GM23248 (cell line): Measurements from ENCODE around the gene CACNB4.

Experiments
- EZH2 ChIP-seq: fragments of 200-600 bp; sonication (generic); IDR thresholded peaks from 2 replicates; pipeline ENCODE4 v1.6.1; 2018; ENCODE audit warnings: antibody characterized with exemption, mild to moderate bottlenecking; ENCODE audit not compliant: insufficient read depth, poor library complexity, severe bottlenecking
- EZH2phosphoT487 ChIP-seq: fragments of 200-600 bp; sonication (generic); IDR thresholded peaks from 2 replicates; pipeline ENCODE4 v1.6.1; 2018; ENCODE audit warnings: antibody characterized with exemption, moderate library complexity, mild to moderate bottlenecking, low read depth; ENCODE audit not compliant: insufficient read depth

DNA sequence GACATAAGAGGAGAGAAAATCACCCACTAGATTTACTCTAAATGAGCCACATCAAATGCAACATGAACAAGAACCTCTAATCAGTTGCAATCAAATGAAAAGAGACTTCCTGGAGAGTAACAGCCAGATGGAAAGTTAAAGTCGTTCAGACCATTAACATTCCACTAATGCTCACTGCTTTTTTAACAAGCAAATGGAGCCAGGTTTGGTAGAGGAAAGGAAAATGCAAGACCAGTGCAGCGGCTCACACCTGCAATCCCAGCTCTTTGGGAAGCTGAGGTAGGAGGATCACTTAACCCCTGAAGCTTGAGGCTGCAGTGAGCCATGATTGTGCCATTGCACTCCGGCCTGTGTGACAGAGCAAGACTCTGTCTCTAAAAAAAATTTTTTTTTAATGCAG lies 48.5 kb downstream of the CACNB4 start:
- TF ChIP-seq EZH2, result no peak
- no peak for TF ChIP-seq EZH2phosphoT487
